PC-9 (cell line): ENCODE data around the gene EOMES. TPM values are rescaled to one million over a fixed set of nuclear protein-coding genes. Genes with fewer than 3 reads are reported as not detected.
A peak's percentile ranks its signal among the peaks of the same experiment; 100 is the strongest.

Experiments
- BruUV-seq: library from RNA; stranded (reverse); fragments of 400-500 nt; replicated peaks from 2 replicates; lab custom pipeline; 2021; lab: Mats Ljungman, UMichigan
- CTCF ChIA-PET: fragments of 300-600 bp; sonication (Branson Sonifier 250); formaldehyde crosslinking; loops from one replicate; lab custom pipeline; 2022; ENCODE audit warnings: antibody characterized with exemption; lab: Charles Lee
- POLR2A ChIA-PET: fragments of 300-600 bp; sonication (Branson Sonifier 250); formaldehyde crosslinking; loops from one replicate; lab custom pipeline; 2022; ENCODE audit warnings: antibody characterized with exemption; ENCODE audit not compliant: unreplicated experiment; lab: Charles Lee
- DNase-seq, 2 experiments: peaks; one replicate each; pipeline versions ENCODE4 v3.0.0 to v3.0.0-alpha.2; 2015 to 2022; ENCODE audit warnings: mixed read lengths in 1 of 2
- H2AFZ ChIP-seq: fragments of 200-600 bp; sonication (generic); 2 replicates; pipeline ENCODE4 v1.8.1; 2017; ENCODE audit warnings: antibody characterized with exemption
- H3F3A ChIP-seq: fragments of 200-600 bp; sonication (generic); 2 replicates; pipeline ENCODE4 v1.8.1; 2017; ENCODE audit warnings: antibody characterized with exemption, mild to moderate bottlenecking, low read depth; ENCODE audit not compliant: insufficient read depth
- H3K27ac ChIP-seq: fragments of 200-600 bp; sonication (generic); 2 replicates; pipeline ENCODE4 v1.6.1; 2016; ENCODE audit warnings: mixed run types
- H3K27me3 ChIP-seq: fragments of 200-600 bp; sonication (generic); 2 replicates; pipeline ENCODE4 v1.6.1; 2016; ENCODE audit warnings: low read depth, mixed run types; ENCODE audit not compliant: insufficient read depth
- H3K36me3 ChIP-seq: fragments of 200-600 bp; sonication (generic); 2 replicates; pipeline ENCODE4 v1.6.1; 2016; ENCODE audit warnings: low read depth, mixed run types
- H3K4me1 ChIP-seq: fragments of 200-600 bp; sonication (generic); replicated peaks from 2 replicates; pipeline ENCODE4 v1.6.1; 2016; ENCODE audit warnings: mixed run types; ENCODE audit not compliant: insufficient read depth
- H3K4me2 ChIP-seq: fragments of 200-600 bp; sonication (generic); 2 replicates; pipeline ENCODE4 v1.6.1; 2017; ENCODE audit warnings: mixed run types
- H3K4me3 ChIP-seq: fragments of 200-600 bp; sonication (generic); 2 replicates; pipeline ENCODE4 v1.6.1; 2016; ENCODE audit warnings: mixed run types
- H3K79me2 ChIP-seq: fragments of 200-600 bp; sonication (generic); 2 replicates; pipeline ENCODE4 v1.6.1; 2017; ENCODE audit warnings: low read depth, mixed run types
- H3K9me2 ChIP-seq: fragments of 200-600 bp; sonication (generic); 2 replicates; pipeline ENCODE4 v1.8.1; 2017; ENCODE audit warnings: mild to moderate bottlenecking; ENCODE audit not compliant: insufficient read depth
- H3K9me3 ChIP-seq: fragments of 200-600 bp; sonication (generic); 2 replicates; pipeline ENCODE4 v1.8.1; 2016; ENCODE audit warnings: low read depth; ENCODE audit not compliant: insufficient read depth
- H4K20me1 ChIP-seq: fragments of 200-600 bp; sonication (generic); 2 replicates; pipeline ENCODE4 v1.8.1; 2017; ENCODE audit not compliant: insufficient read depth
- CTCF ChIP-seq: fragments of 200-600 bp; sonication (generic); conservative IDR thresholded peaks from 2 replicates; pipeline ENCODE4 v1.6.1; 2017; ENCODE audit warnings: mixed run types, antibody characterized with exemption, mild to moderate bottlenecking, moderate library complexity
- EZH2 ChIP-seq: fragments of 200-600 bp; sonication (generic); IDR thresholded peaks from 2 replicates; pipeline ENCODE4 v1.8.0; 2017; ENCODE audit warnings: antibody characterized with exemption, low read depth
- intact Hi-C: fragments of 100-400 bp; cut with micrococcal nuclease; formaldehyde crosslinking; loops from one replicate; pipeline ENCODE4 v1.10.0; 2022; ENCODE audit not compliant: unreplicated experiment
- total RNA-seq: library from RNA; stranded (reverse); gene quantifications from 2 replicates; pipeline ENCODE4 v1.2.3, GENCODE V29; 2021

Gene EOMES
- total RNA-seq, 1 experiment from 2014 or later, result not detected

- TF ChIP-seq EZH2 (no peak), CTCF (no peak)
- no peak for DNase-seq
- POLR2A ChIA-PET, result no interaction called here
These were observed 8.0 kb downstream of the EOMES start for GRCh38 chr3:27714146-27714526.

GRCh38 chr3:27713435-27714145, 8.5 kb downstream of the EOMES start:
- no peaks in the 10 kb centered on the region for H3K9me2 ChIP-seq
- no peaks in the 10 kb centered on the region for H3K36me3 ChIP-seq
- intact Hi-C loops, result loop anchor here (2.0 kb wide), 1 partner anchor 615 kb away; no protein-coding TSS in a partner anchor
- no TSS peak for BruUV-seq
- no peak overlapping the region for H3K4me3 ChIP-seq
- ChIA-PET POLR2A (no interaction called here), CTCF (interaction anchor here (0.6 to 0.7 kb wide), 2 partner anchors 69 to 384 kb away, joined by 4 to 5 read pairs; no protein-coding TSS in a partner anchor)
- no peaks in the 10 kb centered on the region for H3F3A ChIP-seq
- no peak for DNase-seq
- TF ChIP-seq CTCF, result no peak
- no peak for TF ChIP-seq EZH2
- H3K79me2 ChIP-seq, result no peaks in the 10 kb centered on the region
- H4K20me1 ChIP-seq, result no peaks in the 10 kb centered on the region
- H3K27me3 ChIP-seq, result peaks cover 23% of the 10 kb centered on the region
- no peak overlapping the region for H3K27ac ChIP-seq
- H2AFZ ChIP-seq, result no peak overlapping the region
- no peak overlapping the region for H3K4me2 ChIP-seq
- H3K4me1 ChIP-seq, result no peaks in the 10 kb centered on the region; the same call in 1 of the 2 replicates
- no peaks in the 10 kb centered on the region for H3K9me3 ChIP-seq

More at GRCh38 chr3:27714146-27714526, 8.0 kb downstream of the EOMES start:
- no peaks in the 10 kb centered on the region for H3F3A ChIP-seq
- no peaks in the 10 kb centered on the region for H3K9me3 ChIP-seq
- H3K4me2 ChIP-seq, result no peak overlapping the region
- intact Hi-C loops, result no loop called here
- H4K20me1 ChIP-seq, result no peaks in the 10 kb centered on the region
- no TSS peak for BruUV-seq
- no peaks in the 10 kb centered on the region for H3K36me3 ChIP-seq
- CTCF ChIA-PET, result interaction anchor here (0.7 kb wide), 1 partner anchor 70 kb away, joined by 4 read pairs; no protein-coding TSS in a partner anchor
- no peaks in the 10 kb centered on the region for H3K79me2 ChIP-seq
- H3K4me1 ChIP-seq, result no peaks in the 10 kb centered on the region; the same call in 1 of the 2 replicates
- H2AFZ ChIP-seq, result no peak overlapping the region
- H3K4me3 ChIP-seq, result no peak overlapping the region
- H3K9me2 ChIP-seq, result no peaks in the 10 kb centered on the region
- H3K27me3 ChIP-seq, result peaks cover 23% of the 10 kb centered on the region
- H3K27ac ChIP-seq, result no peak overlapping the region

- Histone ChIP-seq H3K9me2 (no peaks in the 10 kb centered on the region), H3K79me2 (no peaks in the 10 kb centered on the region), H3K9me3 (no peaks in the 10 kb centered on the region), H3K4me3 (peak overlapping the region; percentile 68), H4K20me1 (no peaks in the 10 kb centered on the region), H3F3A (no peaks in the 10 kb centered on the region), H3K4me2 (peak overlapping the region; percentile 84), H2AFZ (peak overlapping the region; percentile 93; the same call in 1 of the 2 replicates), H3K27me3 (peaks cover 23% of the 10 kb centered on the region), H3K27ac (no peak overlapping the region), H3K4me1 (no peaks in the 10 kb centered on the region; the same call in 1 of the 2 replicates), H3K36me3 (no peaks in the 10 kb centered on the region)
- ChIA-PET POLR2A (no interaction called here), CTCF (interaction anchor here (0.6 kb wide), 1 partner anchor 385 kb away, joined by 5 read pairs; no protein-coding TSS in a partner anchor)
- intact Hi-C loops, result loop anchor here (2.0 kb wide), 1 partner anchor 616 kb away; no protein-coding TSS in a partner anchor
- DNase-seq, result no peak
- BruUV-seq, result no TSS peak
- no peak for TF ChIP-seq CTCF
- TF ChIP-seq EZH2, result no peak
These were observed 9.1 kb downstream of the EOMES start for GRCh38 chr3:27713078-27713423.
